ENCODE results near the gene ARID4B.
"Not testable (repeated sequence)": the region's sequence is repeated elsewhere in the genome, so short reads cannot be mapped to it uniquely, and the experiment has no call there.

Gene ARID4B

DNA sequence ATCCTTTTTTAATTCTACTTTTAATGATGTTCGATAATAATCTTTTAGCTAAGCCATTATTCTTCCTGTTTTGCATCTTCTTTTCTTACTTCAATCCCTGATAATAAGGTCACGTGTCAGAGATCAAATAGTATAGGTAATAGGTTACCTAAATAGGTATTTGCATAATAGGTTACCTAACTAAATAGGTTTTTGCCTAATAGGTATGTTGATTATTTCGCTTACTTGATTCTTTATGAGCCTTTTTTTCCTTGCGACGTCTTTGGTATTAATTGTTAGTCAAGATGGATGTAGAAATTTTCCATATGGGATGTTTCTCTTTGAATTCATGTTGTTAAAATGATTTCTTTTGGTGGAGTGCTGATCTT, 2.9 kb upstream of the ARID4B start:
- DNase-seq (ENCODE audit: low read depth in 1 of 2, low spot score in 1 of 2), result no peak

DNA sequence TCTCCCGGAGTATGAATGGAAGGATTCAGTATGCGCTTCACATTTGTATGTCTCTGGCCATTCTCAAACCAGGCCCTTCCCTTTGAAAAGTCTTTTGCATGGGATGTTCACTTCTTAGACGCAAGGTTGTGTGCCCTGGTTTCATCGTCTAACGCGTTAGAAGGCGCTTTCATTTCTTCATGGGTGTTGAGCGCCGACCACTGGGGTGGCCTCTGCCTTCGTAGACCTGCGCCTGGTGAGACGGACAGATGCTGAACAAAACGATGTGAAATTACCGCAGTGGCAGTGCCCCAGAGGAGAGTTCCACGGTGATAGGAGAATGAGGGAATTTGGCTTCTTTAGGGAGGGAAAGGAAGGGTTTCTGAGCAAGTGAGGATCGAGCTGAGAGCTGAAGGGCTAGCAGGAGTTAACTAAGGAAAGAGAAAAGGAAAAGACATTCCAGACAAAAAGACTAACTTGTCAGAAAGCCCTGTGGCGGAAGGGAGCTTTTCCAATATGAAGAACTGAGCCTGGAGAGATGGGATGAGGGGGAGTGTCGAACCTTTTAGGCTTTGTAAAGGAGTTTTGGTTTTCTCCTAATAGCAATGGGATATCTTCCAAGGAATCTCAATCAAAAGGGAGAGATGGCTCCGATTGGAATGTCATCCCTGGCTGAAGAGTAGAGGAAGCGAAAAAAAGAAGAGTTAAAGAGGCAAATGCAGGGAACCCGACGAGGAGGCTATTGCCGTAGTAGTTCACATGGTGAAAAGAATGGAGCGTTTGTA, 1.3 kb upstream of the ARID4B start:
- no peak for DNase-seq (ENCODE audit: low read depth in 1 of 2, low spot score in 1 of 2)

GRCh38 chr1:235328271-235329138, 526 bp upstream of the ARID4B start, which contains the start of gene GGPS1:
TSS of gene GGPS1 (plus strand) at chr1:235328570. CDS start at chr1:235335265, 6,695 bp downstream.
- peak; percentile 99 for DNase-seq (ENCODE audit: low read depth in 1 of 2, low spot score in 1 of 2)

DNA sequence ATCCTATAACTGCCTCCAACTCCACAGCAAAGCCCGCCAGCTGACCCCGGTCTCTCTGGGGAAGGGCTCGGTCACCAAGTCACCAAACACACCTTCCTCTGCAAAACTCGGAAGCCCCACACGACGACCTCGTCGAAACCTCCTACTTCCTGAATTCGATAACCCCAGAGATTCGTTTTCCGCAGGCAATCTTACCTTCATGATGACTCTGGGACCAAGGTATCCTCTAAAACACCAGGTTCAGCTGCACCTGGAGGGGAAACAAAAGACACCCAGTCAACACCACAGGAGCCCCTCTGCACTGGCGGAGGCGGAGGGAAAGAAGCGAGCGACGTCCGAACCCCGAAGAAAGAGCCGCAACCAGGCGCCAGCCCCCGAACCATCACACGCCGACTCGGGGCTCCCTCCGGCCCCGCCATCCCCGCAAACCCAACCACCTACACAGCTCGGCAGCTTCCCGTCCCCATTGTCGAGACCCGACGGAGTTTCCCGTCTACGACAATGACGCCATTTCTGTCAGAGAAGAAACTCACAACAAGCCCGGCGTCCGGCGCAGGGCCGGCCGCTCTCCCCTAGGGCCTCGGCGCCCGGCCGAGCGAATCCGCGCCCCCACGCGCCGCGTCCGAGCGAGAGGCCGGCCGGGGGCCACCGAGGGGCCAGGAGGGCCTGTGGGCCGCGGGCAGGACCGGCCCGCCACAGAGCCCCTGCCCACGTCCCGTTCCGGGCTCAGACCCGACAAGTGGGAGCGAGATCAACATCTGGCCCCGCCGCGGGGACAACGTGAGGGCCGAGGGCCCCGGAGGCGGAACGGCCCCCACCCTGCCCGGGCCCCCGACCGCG, 1.0 kb downstream of the ARID4B start:
- DNase-seq (ENCODE audit: low read depth in 1 of 2, low spot score in 1 of 2), result peak; percentile 36 to 46

- DNase-seq (ENCODE audit: low read depth in 1 of 2, low spot score in 1 of 2), result no peak
Observed at GRCh38 chr1:235325854-235326253, 2.1 kb downstream of the ARID4B start.

- no peak for DNase-seq (ENCODE audit: low read depth in 1 of 2, low spot score in 1 of 2)
Observed at GRCh38 chr1:235325139-235325538, 2.8 kb downstream of the ARID4B start.

- no peak for DNase-seq (ENCODE audit: low read depth in 1 of 2, low spot score in 1 of 2)
Observed at GRCh38 chr1:235324296-235324695, 3.7 kb downstream of the ARID4B start.

- no peak for DNase-seq (ENCODE audit: low read depth in 1 of 2, low spot score in 1 of 2)
Observed at GRCh38 chr1:235320521-235321179, 7.3 kb downstream of the ARID4B start.

- no peak for DNase-seq (ENCODE audit: low read depth in 1 of 2, low spot score in 1 of 2)
Observed at GRCh38 chr1:235319255-235319654, 8.7 kb downstream of the ARID4B start.

DNA sequence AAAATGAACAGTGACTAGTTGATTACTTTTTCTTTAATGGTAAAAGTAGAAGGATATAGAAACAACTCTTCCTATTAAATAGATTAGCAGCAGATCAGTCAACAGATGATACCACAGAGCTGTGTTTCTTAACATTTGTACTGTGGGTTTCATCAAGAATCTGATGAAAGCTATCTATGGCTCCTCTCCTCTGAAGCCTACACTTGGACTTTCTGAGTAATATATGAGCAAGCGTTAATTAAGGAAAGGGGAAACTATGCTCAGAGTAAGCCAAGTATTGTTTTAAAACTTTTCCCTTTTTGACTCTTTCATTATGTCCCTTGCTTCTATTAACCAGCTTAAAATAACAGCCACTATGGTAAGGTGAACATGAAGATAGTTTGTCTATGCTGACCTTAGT, 10.8 kb downstream of the ARID4B start:
- no peak for DNase-seq (ENCODE audit: low read depth in 1 of 2, low spot score in 1 of 2)

- DNase-seq (ENCODE audit: low read depth in 1 of 2, low spot score in 1 of 2), result no peak
Observed at GRCh38 chr1:235315735-235316134, 12.2 kb downstream of the ARID4B start.

GRCh38 chr1:235315173-235315572, 12.8 kb downstream of the ARID4B start:
- DNase-seq (ENCODE audit: low read depth in 1 of 2, low spot score in 1 of 2), result no peak

DNA sequence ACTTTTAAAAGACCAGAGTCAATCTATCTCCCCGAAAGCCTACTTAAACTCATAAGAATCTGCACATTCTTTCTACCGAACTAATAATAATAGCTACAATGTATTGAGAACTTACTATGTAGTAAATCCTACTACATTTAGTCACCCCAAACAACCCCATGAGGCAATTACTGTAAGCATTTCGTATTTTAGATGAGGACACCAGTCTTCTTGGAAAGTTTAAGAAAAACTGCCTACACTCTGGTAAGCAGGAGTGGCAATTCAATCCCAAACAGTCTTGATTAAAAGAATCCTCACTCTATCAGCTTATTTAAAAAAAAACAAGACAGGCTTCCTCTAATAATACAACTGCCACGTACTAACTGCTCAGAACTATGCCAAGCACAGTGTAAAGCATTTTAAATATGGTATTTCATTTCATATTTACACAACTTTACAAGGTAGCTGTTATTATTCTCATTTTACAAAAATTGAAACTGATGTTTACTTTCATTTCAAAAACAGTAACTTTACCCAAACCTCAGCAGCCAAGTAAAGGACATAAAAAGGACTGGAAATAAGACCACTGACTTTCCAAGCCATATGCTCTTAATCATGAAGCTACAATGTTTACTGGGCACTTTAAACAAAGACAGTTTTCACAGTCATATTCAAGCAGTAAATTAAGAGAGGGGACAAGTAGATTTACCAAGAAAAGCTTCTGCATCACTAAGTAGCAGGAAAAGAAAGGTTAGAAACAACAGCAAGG, 13.9 kb downstream of the ARID4B start:
- no peak for DNase-seq (ENCODE audit: low read depth in 1 of 2, low spot score in 1 of 2)

GRCh38 chr1:235313262-235313661, 14.7 kb downstream of the ARID4B start:
- DNase-seq (ENCODE audit: low read depth in 1 of 2, low spot score in 1 of 2), result no peak

- not testable (repeated sequence) for DNase-seq (ENCODE audit: low read depth in 1 of 2, low spot score in 1 of 2)
Observed at GRCh38 chr1:235309206-235309605, 18.8 kb downstream of the ARID4B start.

GRCh38 chr1:235307158-235308124, 20.5 kb downstream of the ARID4B start:
- DNase-seq (ENCODE audit: low read depth in 1 of 2, low spot score in 1 of 2), result no peak

DNA sequence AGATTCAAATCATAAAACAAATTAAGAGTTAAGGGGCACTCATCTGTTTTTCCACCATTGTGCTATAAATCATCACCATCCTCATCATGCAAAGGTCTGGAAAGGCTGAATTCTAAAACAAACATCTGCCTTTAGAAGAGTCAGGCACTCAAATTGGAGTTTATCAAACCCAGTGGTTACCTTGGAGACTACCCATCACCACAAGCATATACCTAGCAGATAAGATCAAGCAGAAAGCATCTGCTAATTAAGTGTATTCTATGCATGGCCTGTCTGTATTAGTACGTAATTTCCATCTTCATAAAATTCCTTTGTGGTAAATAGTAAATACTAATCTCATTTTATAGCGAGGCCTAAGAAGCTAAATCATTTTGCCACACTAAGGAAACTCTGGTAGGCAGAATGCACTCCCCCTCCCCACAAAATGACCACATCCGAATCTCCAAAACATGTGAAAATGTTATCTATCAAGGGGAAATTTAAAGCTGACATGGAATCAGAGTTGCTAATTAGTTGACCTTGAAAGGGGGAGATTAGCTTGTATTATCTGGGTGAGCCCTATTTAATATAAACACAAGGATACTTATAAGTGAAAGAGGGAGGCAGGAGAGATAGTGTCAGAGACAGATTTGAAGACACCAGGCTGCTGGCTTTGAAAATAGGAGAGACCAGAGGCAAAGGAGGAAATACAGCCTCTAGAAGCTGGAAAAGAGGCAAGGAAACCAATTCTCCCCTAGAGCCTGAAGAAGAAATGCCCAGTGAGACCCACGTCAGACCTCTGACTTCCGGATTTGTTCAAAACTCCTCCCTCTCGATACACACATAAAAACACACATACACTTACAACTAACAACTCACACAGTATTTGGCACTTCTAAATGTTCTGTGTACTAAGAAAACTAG, 23.2 kb downstream of the ARID4B start:
- no peak for DNase-seq (ENCODE audit: low read depth in 1 of 2, low spot score in 1 of 2)

DNA sequence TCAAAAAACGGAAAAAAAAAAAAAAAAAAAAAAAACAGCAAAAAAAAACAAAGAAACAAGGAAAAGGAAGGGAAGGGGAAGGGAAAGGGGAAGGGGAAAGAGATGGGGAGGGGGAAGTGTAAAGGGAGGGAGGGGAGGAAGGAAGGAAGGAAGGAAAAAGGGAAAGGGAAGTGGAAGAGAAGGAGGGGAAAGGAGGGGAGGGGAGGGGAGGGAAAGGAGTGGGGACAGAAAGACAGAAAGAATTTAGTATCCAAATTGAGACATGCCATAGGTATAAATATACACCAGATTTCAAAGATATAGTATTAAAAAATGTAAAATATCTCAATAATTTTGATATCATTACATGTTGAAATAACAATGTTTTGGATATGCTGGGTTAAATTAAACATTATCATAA, 25.8 kb downstream of the ARID4B start:
- no peak for DNase-seq (ENCODE audit: low read depth in 1 of 2, low spot score in 1 of 2)

Measured in activated CD4-positive, alpha-beta T cell treated with anti-CD3 and anti-CD28 coated beads, Interleukin-2, amount 50 U/mL, for 24 hours (primary cell).